H1 (cell line): ENCODE data around the gene NFKB1. TPM values are rescaled to one million over a fixed set of nuclear protein-coding genes. Genes with fewer than 3 reads are reported as not detected.

ENCODE experiments used
- CTCF ChIA-PET: fragments of 300-600 bp; sonication (Branson Sonifier 250); formaldehyde crosslinking; loops from one replicate; lab custom pipeline; 2021; ENCODE audit not compliant: partially characterized antibody; lab: Charles Lee
- POLR2A ChIA-PET: fragments of 300-600 bp; sonication (Branson Sonifier 250); formaldehyde crosslinking; loops from one replicate; lab custom pipeline; 2021; ENCODE audit warnings: inconsistent platforms; ENCODE audit not compliant: partially characterized antibody; lab: Charles Lee
- DNase-seq, 2 experiments: peaks; one replicate each; pipeline versions ENCODE4 v3.0.0 to v3.0.0-alpha.2; 2010 to 2022; ENCODE audit warnings: low spot score in 2 of 2, low read depth in 1 of 2, mixed read lengths in 1 of 2
- FAIRE-seq: peaks from 2 replicates; lab custom pipeline; 2011; peaks lifted over from hg19 to GRCh38; lab: Jason Lieb, UNC
- H2AFZ ChIP-seq: 2 replicates; pipeline ENCODE4 v1.8.1; 2012; ENCODE audit warnings: low read length, inconsistent platforms
- H2AK5ac ChIP-seq: 2 replicates; pipeline ENCODE4 v1.6.1; 2013; ENCODE audit warnings: low read depth, low read length
- H2BK120ac ChIP-seq: replicated peaks from 2 replicates; pipeline ENCODE3; 2013; ENCODE audit warnings: low read depth, low read length, inconsistent platforms
- H2BK12ac ChIP-seq: 2 replicates; pipeline ENCODE4 v1.6.1; 2013; ENCODE audit warnings: low read depth, low read length
- H2BK15ac ChIP-seq: 2 replicates; pipeline ENCODE4 v1.6.1; 2013; ENCODE audit warnings: low read length
- H2BK20ac ChIP-seq: 2 replicates; pipeline ENCODE4 v1.6.1; 2013; ENCODE audit warnings: low read length
- H2BK5ac ChIP-seq: 2 replicates; pipeline ENCODE4 v1.6.1; 2013; ENCODE audit warnings: low read depth, low read length
- H3K14ac ChIP-seq: 2 replicates; pipeline ENCODE4 v1.6.1; 2013; ENCODE audit warnings: inconsistent platforms; ENCODE audit not compliant: insufficient read length
- H3K18ac ChIP-seq: 2 replicates; pipeline ENCODE4 v1.6.1; 2013; ENCODE audit warnings: low read length; ENCODE audit errors: extremely low read depth
- H3K23ac ChIP-seq: 2 replicates; pipeline ENCODE4 v1.6.1; 2013; ENCODE audit warnings: inconsistent platforms; ENCODE audit not compliant: insufficient read length
- H3K23me2 ChIP-seq: 2 replicates; pipeline ENCODE4 v1.6.1; 2013; ENCODE audit warnings: low read depth, low read length
- H3K27ac ChIP-seq: 2 replicates; pipeline ENCODE4 v1.6.1; 2011; ENCODE audit warnings: low read depth, low read length, inconsistent platforms
- H3K27me3 ChIP-seq, 4 experiments: replicated peaks in 1 of 4; 1 replicate in 1 of 4; 2 replicates in 3 of 4; pipeline versions ENCODE4 v1.6.1 to v1.8.1; 2011 to 2013; ENCODE audit warnings: low read length in 3 of 4, mild to moderate bottlenecking in 3 of 4, inconsistent platforms in 2 of 4, mixed read lengths in 2 of 4, moderate library complexity in 1 of 4; ENCODE audit not compliant: control insufficient read depth in 3 of 4, insufficient read depth in 3 of 4; ENCODE audit errors: extremely low read depth in 1 of 4
- H3K36me3 ChIP-seq, 4 experiments: 2 replicates each; pipeline versions ENCODE4 v1.6.1 to v1.8.1; 2011 to 2013; ENCODE audit warnings: mild to moderate bottlenecking in 4 of 4, low read length in 3 of 4, moderate library complexity in 2 of 4, control low read depth in 1 of 4, inconsistent platforms in 1 of 4; ENCODE audit not compliant: insufficient read depth in 4 of 4, control insufficient read depth in 2 of 4
- H3K4ac ChIP-seq: replicated peaks from 2 replicates; pipeline ENCODE3; 2013; ENCODE audit warnings: low read length, low read depth, mixed read lengths, inconsistent platforms; ENCODE audit not compliant: insufficient read length
- H3K4me1 ChIP-seq, 4 experiments: replicated peaks in 1 of 4; 1 replicate in 1 of 4; 2 replicates in 3 of 4; pipeline versions ENCODE4 v1.6.1 to v1.8.1; 2011 to 2013; ENCODE audit warnings: low read length in 3 of 4, inconsistent platforms in 2 of 4, mixed read lengths in 1 of 4; ENCODE audit not compliant: insufficient read depth in 4 of 4, control insufficient read depth in 3 of 4
- H3K4me2 ChIP-seq, 2 experiments: 2 replicates each; pipeline versions ENCODE4 v1.6.1 to v1.8.1; 2011 to 2013; ENCODE audit warnings: low read depth in 2 of 2, low read length in 2 of 2, control low read depth in 1 of 2, inconsistent platforms in 1 of 2, mild to moderate bottlenecking in 1 of 2; ENCODE audit not compliant: insufficient read depth in 1 of 2
- H3K4me3 ChIP-seq, 4 experiments: fragments of 200-600, 300-600 bp in 1 of 4; sonication (generic), shearing (Covaris generic), sonication (Bioruptor Twin) in 1 of 4; 2 replicates each; pipeline versions ENCODE4 v1.5.1 to v1.8.1; 2011 to 2016; ENCODE audit warnings: low read length in 4 of 4, low read depth in 3 of 4, control low read depth in 2 of 4, inconsistent platforms in 2 of 4, mild to moderate bottlenecking in 2 of 4, mixed read lengths in 1 of 4, moderate library complexity in 1 of 4; ENCODE audit not compliant: insufficient read depth in 2 of 4; ENCODE audit errors: extremely low read depth in 1 of 4
- H3K56ac ChIP-seq: replicated peaks from 2 replicates; pipeline ENCODE3; 2013; ENCODE audit warnings: low read depth, mild to moderate bottlenecking, mixed read lengths, low read length, inconsistent platforms; ENCODE audit not compliant: insufficient read length
- H3K79me1 ChIP-seq: 2 replicates; pipeline ENCODE4 v1.6.1; 2013; ENCODE audit warnings: low read depth, low read length, control low read depth
- H3K79me2 ChIP-seq, 2 experiments: 2 replicates each; pipeline versions ENCODE4 v1.6.1 to v1.8.1; 2012 to 2013; ENCODE audit warnings: low read length in 2 of 2, mild to moderate bottlenecking in 2 of 2, inconsistent platforms in 1 of 2; ENCODE audit not compliant: insufficient read depth in 2 of 2, control insufficient read depth in 1 of 2
- H3K9ac ChIP-seq, 4 experiments: replicated peaks in 1 of 4; 1 replicate in 1 of 4; 2 replicates in 3 of 4; pipeline versions ENCODE4 v1.6.1 to v1.8.1; 2011 to 2013; ENCODE audit warnings: low read depth in 3 of 4, low read length in 3 of 4, control low read depth in 2 of 4, mild to moderate bottlenecking in 2 of 4, moderate library complexity in 2 of 4, inconsistent platforms in 1 of 4; ENCODE audit errors: extremely low read depth in 1 of 4
- H3K9me3 ChIP-seq, 2 experiments: 2 replicates each; pipeline versions ENCODE4 v1.6.1 to v1.8.1; 2012 to 2013; ENCODE audit warnings: mild to moderate bottlenecking in 2 of 2, moderate library complexity in 2 of 2, control low read depth in 1 of 2, inconsistent platforms in 1 of 2, low read depth in 1 of 2, low read length in 1 of 2, mixed read lengths in 1 of 2; ENCODE audit not compliant: insufficient read depth in 2 of 2
- H4K20me1 ChIP-seq, 2 experiments: replicated peaks in 1 of 2; 2 replicates each; pipeline versions ENCODE3 to v1.8.1; 2011 to 2013; ENCODE audit warnings: inconsistent platforms in 2 of 2, low read length in 2 of 2, mild to moderate bottlenecking in 1 of 2; ENCODE audit not compliant: insufficient read depth in 2 of 2, control insufficient read depth in 1 of 2
- H4K5ac ChIP-seq: 2 replicates; pipeline ENCODE4 v1.6.1; 2013; ENCODE audit warnings: low read length, low read depth, mixed read lengths, inconsistent platforms; ENCODE audit not compliant: insufficient read length
- H4K8ac ChIP-seq: 2 replicates; pipeline ENCODE4 v1.8.0; 2013; ENCODE audit warnings: mild to moderate bottlenecking, moderate library complexity, low read length, inconsistent platforms; ENCODE audit not compliant: insufficient read depth; ENCODE audit errors: extremely low read depth
- H4K91ac ChIP-seq: replicated peaks from 2 replicates; pipeline ENCODE3; 2013; ENCODE audit warnings: low read length, mixed read lengths, inconsistent platforms; ENCODE audit not compliant: insufficient read length
- CBX8 ChIP-seq: fragments of 300-800, 300-1000 bp; sonication (generic); IDR thresholded peaks from 2 replicates; pipeline ENCODE4 v1.7.1; 2016; ENCODE audit warnings: low read depth, low read length, borderline replicate concordance
- NRF1 ChIP-seq: IDR thresholded peaks from 2 replicates; pipeline ENCODE4 v1.6.1; 2011; ENCODE audit warnings: mild to moderate bottlenecking, low read depth, low read length, improper control_type of control experiment
- RNF2 ChIP-seq: fragments of 200-900, 300-1000 bp; sonication (generic); IDR thresholded peaks from 2 replicates; pipeline ENCODE4 v1.7.1; 2016; ENCODE audit warnings: borderline replicate concordance, low read depth, mild to moderate bottlenecking, antibody characterized with exemption, low read length; ENCODE audit not compliant: poor library complexity, severe bottlenecking; ENCODE audit errors: missing control alignments
- SIN3A ChIP-seq, 2 experiments: IDR thresholded peaks in 1 of 2; conservative IDR thresholded peaks in 1 of 2; 2 replicates each; pipeline ENCODE4 v1.6.1; 2011 to 2012; ENCODE audit warnings: low read length in 2 of 2, improper control_type of control experiment in 1 of 2, low read depth in 1 of 2, mild to moderate bottlenecking in 1 of 2
- SIX5 ChIP-seq: IDR thresholded peaks from 2 replicates; pipeline ENCODE4 v1.6.1; 2011; ENCODE audit warnings: mild to moderate bottlenecking, low read depth, low read length
- SP1 ChIP-seq: IDR thresholded peaks from 2 replicates; pipeline ENCODE4 v1.6.1; 2011; ENCODE audit warnings: low read depth, low read length
- SP4 ChIP-seq: IDR thresholded peaks from 2 replicates; pipeline ENCODE4 v1.6.1; 2012; ENCODE audit warnings: low read length, inconsistent platforms
- SRF ChIP-seq: IDR thresholded peaks from 2 replicates; pipeline ENCODE4 v1.6.1; 2011; ENCODE audit warnings: mild to moderate bottlenecking, low read depth, low read length, moderate library complexity
- TAF7 ChIP-seq: optimal IDR thresholded peaks from 2 replicates; pipeline ENCODE3; 2011; ENCODE audit warnings: low read depth, mild to moderate bottlenecking, inconsistent platforms, low read length, moderate library complexity, borderline replicate concordance
- YY1 ChIP-seq: IDR thresholded peaks from 2 replicates; pipeline ENCODE4 v1.6.1; 2011; ENCODE audit warnings: low read depth, mild to moderate bottlenecking, low read length
- ZNF274 ChIP-seq: IDR thresholded peaks from 2 replicates; pipeline ENCODE4 v1.7.0; 2012; ENCODE audit warnings: low read length, borderline replicate concordance; ENCODE audit errors: extremely low read depth
- WGBS, 2 experiments: shearing (Covaris generic) in 1 of 2; methylation state at CpG; one replicate each; pipeline versions ENCODE4 v1.1.6 to v1.1.7; 2013 to 2015; ENCODE audit warnings: low lambda C conversion rate in 2 of 2, mixed read lengths in 2 of 2, inconsistent platforms in 1 of 2, low coverage in 1 of 2, missing lambda C conversion rate in 1 of 2; ENCODE audit not compliant: insufficient replicate concordance in 2 of 2, insufficient coverage in 1 of 2, insufficient read length in 1 of 2; ENCODE audit errors: extremely low coverage in 1 of 2, missing lambda C conversion rate in 1 of 2; 5-methylcytosine and 5-hydroxymethylcytosine counted together
- polyA plus RNA-seq, 7 experiments: library from polyadenylated mRNA; depleted of rRNA in 3 of 7; stranded (reverse) in 5 of 7; unstranded in 2 of 7; fragments of >200 nt in 5 of 7; fragments of 200-250 nt in 2 of 7; gene quantifications; 1 replicate in 5 of 7; 2 replicates in 1 of 7; 4 replicates in 1 of 7; pipeline versions ENCODE4 v1.2.1 to v1.2.3, GENCODE V29; 2011 to 2013; ENCODE audit warnings: missing spikeins in 2 of 7, mixed read lengths in 2 of 7
- total RNA-seq: library from RNA; stranded (reverse); fragmentation: NEBNext Ultra II Directional; extraction: Animal tissue kit (Norgen Biotek cat#: 25700); gene quantifications from 2 replicates; pipeline ENCODE4 v1.2.1, GENCODE V29; 2021
- TF ChIP-seq, protein P1 (sequence below): IDR thresholded peaks from 2 replicates; pipeline ENCODE4 v1.6.1; 2012; ENCODE audit warnings: inconsistent platforms
- TF ChIP-seq, protein P2 (sequence below): IDR thresholded peaks from 2 replicates; pipeline ENCODE4 v1.6.1; 2011; ENCODE audit warnings: low read length, improper control_type of control experiment

NFKB1 gene
- total and polyA plus RNA-seq, 2 of the 8 experiments (the other 6 are each of a cell fraction or from before 2014, with no cell fraction given) = 2.9 to 6.8 TPM

DNA sequence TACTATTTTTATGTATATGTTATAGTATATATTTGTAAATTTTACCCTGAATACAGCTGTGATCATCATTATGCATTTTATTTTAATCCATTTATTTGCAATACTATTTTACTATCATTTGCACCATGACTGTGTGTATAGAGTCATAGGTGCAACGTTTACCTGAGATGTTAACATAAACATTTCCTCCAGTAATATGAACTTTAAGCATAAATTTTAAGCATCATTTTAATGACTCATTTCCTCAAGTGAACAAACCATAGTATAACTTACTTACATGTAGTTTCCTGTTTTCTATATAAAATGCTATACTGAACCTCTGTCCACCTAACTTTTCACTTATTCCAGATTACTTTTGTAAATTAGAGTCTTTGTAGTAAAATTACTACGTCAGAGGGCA is 92.8 kb downstream of the NFKB1 start:
- Histone ChIP-seq H3K4me1 (no peaks in the 10 kb centered on the region), H3K14ac (no peak overlapping the region), H2BK20ac (no peak overlapping the region), H4K20me1 (peaks cover 0 to 2% of the 10 kb centered on the region in 2 experiments), H3K27ac (no peak overlapping the region), H4K8ac (no peak overlapping the region), H3K9me3 (no peaks in the 10 kb centered on the region), H2BK120ac (no peak overlapping the region), H3K27me3 (no peaks in the 10 kb centered on the region), H3K36me3 (no peaks in the 10 kb centered on the region), H2BK15ac (no peak overlapping the region), H3K79me1 (no peaks in the 10 kb centered on the region), H3K56ac (no peak overlapping the region), H4K91ac (no peak overlapping the region), H3K23me2 (no peaks in the 10 kb centered on the region), H4K5ac (no peak overlapping the region), H3K4me3 (no peak overlapping the region), H2AK5ac (no peak overlapping the region), H3K23ac (no peak overlapping the region), H3K79me2 (no peaks in the 10 kb centered on the region), H2BK5ac (no peak overlapping the region), H2AFZ (no peak overlapping the region), H3K18ac (no peak overlapping the region), H2BK12ac (no peak overlapping the region), H3K9ac (no peak overlapping the region), H3K4ac (no peak overlapping the region), H3K4me2 (no peak overlapping the region)
- FAIRE-seq = no peak
- no peak for DNase-seq
- CTCF ChIA-PET = interaction anchor here (1.6 kb wide), 1 partner anchor 17 kb away, joined by 4 read pairs; no protein-coding TSS in a partner anchor
- POLR2A ChIA-PET = no interaction called here
- 74% methylated on average over 2 of the region's 2 CpGs; no CpG with 5 or more reads in 1 of the 2 experiments for WGBS, 2 experiments
- no peak for TF ChIP-seq SP4
- no peak for TF ChIP-seq SP1
- TF ChIP-seq, protein P1, sequence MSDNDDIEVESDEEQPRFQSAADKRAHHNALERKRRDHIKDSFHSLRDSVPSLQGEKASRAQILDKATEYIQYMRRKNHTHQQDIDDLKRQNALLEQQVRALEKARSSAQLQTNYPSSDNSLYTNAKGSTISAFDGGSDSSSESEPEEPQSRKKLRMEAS = no peak
- no peak for TF ChIP-seq RNF2
- TF ChIP-seq CBX8 = no peak
- no peak for TF ChIP-seq NRF1
- TF ChIP-seq YY1 = no peak
- TF ChIP-seq SRF = no peak
- no peak for TF ChIP-seq ZNF274
- TF ChIP-seq SIN3A (conservative IDR thresholded peaks at IDR 0.05 in 1 of 2, IDR thresholded peaks at IDR 0.05 in 1 of 2; ENCODE audit: low read depth in 1 of 2, low read length in 2 of 2) = no peak
- TF ChIP-seq, protein P2, sequence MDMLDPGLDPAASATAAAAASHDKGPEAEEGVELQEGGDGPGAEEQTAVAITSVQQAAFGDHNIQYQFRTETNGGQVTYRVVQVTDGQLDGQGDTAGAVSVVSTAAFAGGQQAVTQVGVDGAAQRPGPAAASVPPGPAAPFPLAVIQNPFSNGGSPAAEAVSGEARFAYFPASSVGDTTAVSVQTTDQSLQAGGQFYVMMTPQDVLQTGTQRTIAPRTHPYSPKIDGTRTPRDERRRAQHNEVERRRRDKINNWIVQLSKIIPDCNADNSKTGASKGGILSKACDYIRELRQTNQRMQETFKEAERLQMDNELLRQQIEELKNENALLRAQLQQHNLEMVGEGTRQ = no peak
- TF ChIP-seq SIX5 = no peak
- TF ChIP-seq TAF7 = no peak
